Activated CD4-positive, alpha-beta T cell treated with anti-CD3 and anti-CD28 coated beads, Interleukin-2, Interleukin-6, amounts not matched to agents 100 ng/mL and 50 ng/mL, durations not matched to agents 16 hours and 8 hours (primary cell): ENCODE data around the gene AKAP14.
A peak's percentile ranks its signal among the peaks of the same experiment; 100 is the strongest.
"Not testable (repeated sequence)": the region's sequence is repeated elsewhere in the genome, so short reads cannot be mapped to it uniquely, and the experiment has no call there.

Experiments
- DNase-seq: peaks from one replicate; pipeline ENCODE4 v3.0.0-alpha.2; 2020

AKAP14 gene

GRCh38 chrX:119935215-119935874 lies 39.7 kb downstream of the AKAP14 start:
- no peak for DNase-seq

- no peak for DNase-seq
These were observed 45.6 kb downstream of the AKAP14 start for GRCh38 chrX:119941336-119941735.

- no peak for DNase-seq
These were observed 46.6 kb downstream of the AKAP14 start for GRCh38 chrX:119942173-119942819.

GRCh38 chrX:119942831-119943184 lies 47.1 kb downstream of the AKAP14 start:
- peak; percentile 3 for DNase-seq

- peak; percentile 85 for DNase-seq
These were observed 47.7 kb downstream of the AKAP14 start, which contains the start of gene NKAP for GRCh38 chrX:119943185-119943988. NKAP (minus strand) TSS chrX:119943751; CDS start chrX:119943605, 146 bp downstream.

GRCh38 chrX:119945481-119945880 lies 49.8 kb downstream of the AKAP14 start:
- DNase-seq, result no peak

- no peak for DNase-seq
These were observed 52.7 kb downstream of the AKAP14 start for GRCh38 chrX:119948381-119948780.

GRCh38 chrX:119954374-119954773 lies 58.7 kb downstream of the AKAP14 start:
- DNase-seq, result no peak

- peak; percentile 68 for DNase-seq
These were observed 60.3 kb downstream of the AKAP14 start for GRCh38 chrX:119955807-119956570.

- no peak for DNase-seq
These were observed 64.9 kb downstream of the AKAP14 start for GRCh38 chrX:119960625-119961024.

- DNase-seq, result not testable (repeated sequence)
These were observed 71.1 kb downstream of the AKAP14 start for GRCh38 chrX:119966837-119967236.
